GM21825 (cell line): ENCODE measurements around the gene FAM184B.
"Not testable (repeated sequence)": the region's sequence is repeated elsewhere in the genome, so short reads cannot be mapped to it uniquely, and the experiment has no call there.

ENCODE experiments used
- ATAC-seq: cut with Tn5 transposase; IDR thresholded peaks from one replicate; pipeline ENCODE4 v1.9.1; 2021; ENCODE audit warnings: mild to moderate bottlenecking, moderate library complexity; ENCODE audit not compliant: unreplicated experiment

Gene FAM184B

GRCh38 chr4:17721496-17722355 is 59.7 kb downstream of the FAM184B start:
- no peak for ATAC-seq

DNA sequence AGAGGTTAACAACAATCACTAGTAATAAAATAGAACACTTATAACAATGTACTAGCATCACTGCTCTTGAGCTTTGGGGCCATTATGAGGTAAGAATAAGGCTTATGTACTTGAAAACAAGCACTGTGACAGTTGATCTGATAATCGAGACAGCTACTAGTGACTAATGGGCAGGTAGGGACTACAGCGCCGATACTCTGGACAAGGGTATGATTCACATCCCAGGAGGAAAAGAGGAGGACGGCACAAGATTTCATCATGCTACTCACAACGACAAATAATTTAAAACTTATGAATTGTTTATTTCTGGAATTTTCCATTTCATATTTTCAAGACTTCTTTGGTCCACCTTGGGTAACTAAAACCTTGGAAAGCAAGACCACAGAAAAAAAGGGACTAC is 62.3 kb downstream of the FAM184B start:
- ATAC-seq, result no peak

DNA sequence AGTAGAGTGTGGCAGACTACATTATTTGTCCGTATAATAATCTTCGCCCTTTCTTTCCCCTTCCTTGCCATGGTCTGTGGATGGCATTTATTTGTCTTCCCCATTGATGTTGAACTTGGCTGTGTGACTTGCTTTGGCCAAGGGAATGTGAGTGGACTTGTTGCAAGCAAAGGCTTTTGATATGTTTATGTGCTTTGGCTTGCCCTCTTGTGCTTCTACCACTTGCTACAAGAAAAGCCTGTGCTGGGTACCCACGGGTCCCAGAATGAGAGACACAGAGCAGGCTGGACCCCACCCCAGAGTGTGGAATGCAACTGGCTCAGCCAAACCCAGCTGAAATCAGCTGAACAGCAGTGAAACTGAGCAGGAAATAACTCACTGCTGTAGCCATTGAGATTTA is 63.0 kb downstream of the FAM184B start:
- no peak for ATAC-seq

- ATAC-seq, result no peak
Observed at GRCh38 chr4:17717301-17717700, 64.1 kb downstream of the FAM184B start.

GRCh38 chr4:17715511-17715910 is 65.9 kb downstream of the FAM184B start:
- ATAC-seq, result no peak

- no peak for ATAC-seq
Observed at GRCh38 chr4:17713779-17714178, 67.6 kb downstream of the FAM184B start.

DNA sequence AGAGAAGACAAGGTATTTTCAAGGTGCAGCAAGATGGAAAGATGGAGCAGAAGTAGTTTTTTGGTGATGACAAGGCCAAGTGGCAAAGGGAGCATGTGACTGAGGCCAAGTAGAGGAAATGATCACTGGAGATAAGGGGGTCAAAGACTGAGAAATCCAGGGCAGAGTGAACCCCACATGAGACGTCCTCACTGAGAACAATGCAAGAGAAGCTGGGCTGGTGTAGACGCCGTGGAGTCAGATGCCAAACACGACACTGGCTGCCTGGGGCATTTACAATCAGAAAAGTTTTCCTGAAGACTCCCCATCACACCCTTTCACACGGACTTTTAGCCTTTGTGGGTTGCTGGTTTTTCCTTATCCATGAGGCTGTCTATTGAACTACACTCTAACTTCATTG is 69.3 kb downstream of the FAM184B start:
- ATAC-seq, result no peak

DNA sequence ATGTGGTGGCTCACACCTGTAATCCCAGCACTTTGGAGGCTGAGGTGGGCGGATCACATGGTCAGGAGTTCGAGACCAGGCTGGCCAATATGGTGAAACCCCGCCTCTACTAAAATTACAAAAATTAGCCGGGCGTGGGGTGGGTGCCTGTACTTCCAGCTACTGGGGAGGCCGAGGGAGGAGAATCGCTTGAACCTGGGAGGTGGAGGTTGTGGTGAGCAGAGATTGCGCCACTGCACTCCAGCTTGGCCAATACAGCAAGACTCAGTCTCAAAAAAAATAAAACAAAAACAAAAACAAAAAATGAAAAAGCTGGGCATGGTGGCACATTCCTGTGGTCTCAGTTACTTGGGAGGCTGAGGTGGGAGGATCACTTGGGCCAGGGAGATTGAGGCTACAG is 70.2 kb downstream of the FAM184B start:
- ATAC-seq, result not testable (repeated sequence)

GRCh38 chr4:17709763-17710068 is 71.7 kb downstream of the FAM184B start:
- no peak for ATAC-seq

DNA sequence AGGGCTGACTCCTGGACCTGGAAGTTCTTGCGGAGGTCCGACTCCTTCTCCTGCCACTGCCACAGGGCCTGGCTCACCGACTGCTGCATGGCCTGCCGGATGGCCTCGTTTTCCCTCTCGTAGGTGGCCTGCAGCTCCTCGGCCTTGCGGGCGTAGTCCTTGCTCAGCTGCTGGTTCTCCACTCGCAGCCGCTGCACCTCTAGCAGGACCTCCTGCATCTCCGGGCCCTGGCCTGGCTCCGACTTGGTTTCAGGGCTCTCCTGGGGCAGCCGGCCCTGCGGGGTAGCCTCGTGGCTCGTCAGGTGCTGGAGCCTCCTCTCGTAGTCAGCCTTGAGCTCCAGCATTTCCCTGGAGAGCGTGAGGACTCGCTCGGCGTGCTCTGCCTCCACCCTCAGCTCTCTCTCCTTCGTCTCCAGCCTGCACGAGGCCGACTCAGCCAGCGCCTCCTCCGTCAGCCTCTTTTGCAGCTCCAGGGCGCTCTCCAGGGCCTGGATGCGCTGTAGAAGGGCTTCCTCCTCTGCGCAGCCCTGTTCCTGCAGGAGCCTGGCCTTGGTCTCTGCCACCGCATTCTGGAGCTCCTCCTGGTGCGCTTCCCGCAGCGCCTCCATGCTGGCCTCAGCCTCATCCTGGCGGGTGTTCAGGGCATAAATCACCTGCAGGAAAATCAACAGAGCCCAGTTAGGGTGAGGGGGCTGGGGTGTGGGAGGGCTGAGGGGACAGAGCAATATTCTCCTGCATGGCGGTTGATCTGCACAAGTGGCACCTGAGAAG is 72.2 kb downstream of the FAM184B start:
- ATAC-seq, result no peak

DNA sequence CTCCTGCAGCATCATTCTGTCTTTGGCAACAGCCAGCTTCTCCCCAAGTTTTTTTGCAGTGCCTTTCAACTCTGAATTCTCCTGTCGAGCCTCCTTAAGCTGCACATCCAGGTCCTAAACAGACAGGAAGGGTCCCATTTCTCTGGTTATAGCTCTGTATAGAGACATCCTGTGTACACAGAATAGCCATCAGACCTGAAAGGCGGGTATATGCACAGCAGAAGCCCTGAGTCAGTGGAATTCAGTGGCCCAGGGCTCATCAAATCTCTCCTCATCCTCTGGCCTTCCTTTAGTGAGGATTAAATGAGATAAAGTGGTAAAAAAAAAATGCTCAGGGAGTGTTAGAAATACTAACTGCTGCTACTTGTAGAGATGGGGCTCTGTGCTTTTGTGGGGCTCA is 73.8 kb downstream of the FAM184B start:
- ATAC-seq, result no peak

DNA sequence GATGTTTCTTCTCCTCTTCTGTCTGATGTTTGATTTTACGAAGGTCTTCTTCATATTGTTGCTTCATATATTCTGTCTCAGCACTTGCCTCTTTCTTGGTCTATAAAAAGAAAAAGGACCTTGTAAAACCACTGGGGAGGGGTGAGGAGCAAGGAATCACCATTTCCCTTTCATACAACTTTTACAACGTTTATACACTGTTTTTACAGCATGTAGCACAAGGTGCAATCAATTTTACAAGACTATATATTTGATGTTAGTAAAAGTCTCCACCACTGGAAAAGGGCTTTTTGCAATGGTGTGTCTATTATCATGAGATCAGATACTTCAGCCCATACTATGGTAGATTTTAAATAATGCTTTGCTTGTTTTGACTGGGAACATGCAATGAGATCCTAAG is 76.3 kb downstream of the FAM184B start:
- no peak for ATAC-seq

DNA sequence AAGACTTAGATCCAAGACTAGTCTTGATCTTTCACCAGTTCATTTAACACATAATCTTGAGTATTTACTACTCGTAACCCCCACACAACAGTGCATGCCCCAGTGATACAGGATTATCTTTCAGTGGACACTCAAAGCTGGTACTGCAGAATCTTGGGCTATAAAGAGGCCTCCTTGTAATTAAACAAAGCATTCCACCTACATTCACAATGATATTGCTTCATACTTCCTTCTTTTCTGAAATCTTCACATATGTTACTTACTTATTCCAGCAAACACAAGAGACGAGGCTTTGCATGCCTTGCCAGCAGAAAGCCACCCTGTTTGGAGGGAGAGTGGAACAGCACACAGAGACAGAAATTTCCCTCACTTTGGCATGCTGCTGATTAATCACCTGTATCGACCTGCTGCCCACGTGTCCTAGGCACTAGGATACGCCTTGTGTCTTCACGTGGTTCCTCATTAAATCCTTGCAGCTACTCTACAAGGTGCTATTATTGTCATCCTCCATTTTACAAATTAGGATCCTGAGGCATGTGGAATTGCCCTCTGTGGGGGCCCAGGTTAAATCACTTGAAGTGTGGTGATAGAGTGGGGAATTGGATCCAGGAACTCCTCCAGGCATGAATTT is 77.3 kb downstream of the FAM184B start:
- ATAC-seq, result no peak

GRCh38 chr4:17702641-17703040 is 78.8 kb downstream of the FAM184B start:
- no peak for ATAC-seq

DNA sequence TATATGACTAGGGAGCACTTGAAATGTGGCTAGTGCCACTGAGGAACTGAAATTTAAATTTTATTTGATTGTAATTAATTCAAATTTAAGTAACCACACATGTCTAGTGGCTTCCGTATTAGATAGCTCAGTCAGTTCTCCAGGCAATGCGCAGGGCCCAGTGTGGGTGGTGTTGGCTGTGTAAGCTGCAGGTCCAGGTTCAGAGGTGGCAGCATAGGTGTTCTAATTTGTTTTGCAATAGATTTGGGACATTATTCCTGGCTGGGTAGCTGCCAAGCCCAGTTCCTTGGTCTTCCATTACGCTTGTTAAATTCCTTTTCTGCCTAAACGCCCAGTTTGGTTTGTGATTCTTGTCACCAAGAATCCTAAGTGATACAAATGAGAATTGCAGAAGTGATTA is 79.5 kb downstream of the FAM184B start:
- no peak for ATAC-seq

- no peak for ATAC-seq
Observed at GRCh38 chr4:17701138-17701839, 80.1 kb downstream of the FAM184B start.

DNA sequence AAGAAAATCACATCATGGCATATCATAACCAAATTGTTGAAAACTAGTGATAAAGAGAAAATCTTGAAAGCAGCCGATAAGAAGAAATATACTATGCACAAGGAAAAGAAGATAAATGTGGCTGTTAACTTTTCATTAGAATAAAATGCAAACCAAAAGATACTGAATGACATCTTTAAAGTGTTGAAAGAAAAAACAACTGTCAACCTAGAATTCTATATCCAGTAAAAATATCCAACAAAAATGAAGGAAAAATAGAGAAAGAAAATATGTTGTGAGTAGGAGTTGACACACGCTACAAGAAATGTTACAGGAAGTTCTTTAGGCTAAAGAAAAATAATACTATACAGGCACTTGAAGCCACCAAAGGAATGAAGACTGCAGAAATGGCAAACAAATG is 82.0 kb downstream of the FAM184B start:
- no peak for ATAC-seq

DNA sequence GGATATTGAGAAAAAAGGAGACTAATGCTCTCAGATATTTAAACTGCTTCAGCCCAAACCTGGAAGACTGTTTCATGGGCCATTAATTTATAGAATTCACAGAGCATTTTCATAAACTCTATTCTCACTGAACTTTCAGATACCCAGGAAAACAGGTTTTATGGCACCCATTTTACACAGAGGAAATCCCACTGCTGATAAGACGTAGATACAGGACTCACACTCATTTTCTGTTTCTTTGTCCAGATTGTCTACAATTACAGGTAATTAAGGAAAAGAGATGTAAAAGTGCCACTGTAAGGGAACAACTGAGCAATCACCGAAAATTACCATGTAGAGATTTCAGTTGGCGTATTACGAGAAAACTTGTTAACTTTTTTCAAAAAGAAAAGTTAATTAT is 83.3 kb downstream of the FAM184B start:
- no peak for ATAC-seq

DNA sequence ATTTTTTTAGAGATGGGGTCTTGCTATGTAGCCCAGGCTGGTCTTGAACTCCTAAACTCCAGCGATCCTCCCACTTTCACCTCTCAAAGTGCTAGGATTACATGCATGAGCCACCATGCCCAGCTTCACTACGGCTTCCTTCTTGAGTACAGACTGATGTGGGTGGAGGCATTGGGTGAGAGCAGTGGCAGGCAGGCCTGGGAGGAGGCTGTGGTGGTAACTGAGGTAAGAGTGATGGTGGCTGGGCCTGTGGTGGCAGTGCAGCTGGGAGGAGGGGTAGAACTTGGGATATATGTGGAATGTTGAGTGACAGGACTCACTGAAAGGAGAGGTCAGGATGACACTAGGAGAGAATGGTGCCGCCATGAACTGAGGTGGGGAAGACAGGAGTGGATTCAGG is 86.1 kb downstream of the FAM184B start:
- no peak for ATAC-seq

- no peak for ATAC-seq
Observed at GRCh38 chr4:17694552-17694951, 86.9 kb downstream of the FAM184B start.

DNA sequence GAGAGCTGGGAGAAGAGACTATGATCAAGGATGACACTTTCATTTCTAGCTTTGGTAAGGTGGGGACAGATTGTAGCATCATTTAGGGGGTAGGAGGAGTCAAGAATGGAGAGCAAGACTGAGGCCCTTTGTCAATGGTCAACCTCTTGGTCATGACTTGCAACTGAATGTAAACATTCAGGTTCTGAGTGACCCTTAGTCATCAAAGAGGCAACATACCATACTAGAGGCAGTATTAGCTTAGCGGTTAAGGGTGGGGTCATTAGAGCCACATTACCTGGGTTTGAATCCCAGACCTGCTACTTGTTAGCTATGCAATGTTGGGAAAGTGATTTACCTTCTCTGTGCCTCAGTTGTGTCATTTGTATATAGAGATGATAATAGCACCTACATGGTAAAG is 90.5 kb downstream of the FAM184B start:
- no peak for ATAC-seq
